HUES64 (cell line): ENCODE measurements around the gene PHACTR1.
"Not testable (repeated sequence)": the region's sequence is repeated elsewhere in the genome, so short reads cannot be mapped to it uniquely, and the experiment has no call there.

Experiments used
- H3K27ac ChIP-seq: 2 replicates; pipeline ENCODE4 v1.7.0; 2013; ENCODE audit warnings: low read depth, low read length, inconsistent platforms
- H3K27me3 ChIP-seq: 2 replicates; pipeline ENCODE4 v1.6.1; 2013; ENCODE audit warnings: mild to moderate bottlenecking, low read length; ENCODE audit not compliant: insufficient read depth
- H3K36me3 ChIP-seq: 2 replicates; pipeline ENCODE4 v1.6.1; 2013; ENCODE audit warnings: mild to moderate bottlenecking, low read length; ENCODE audit not compliant: insufficient read depth
- H3K4me1 ChIP-seq: 2 replicates; pipeline ENCODE4 v1.6.1; 2013; ENCODE audit warnings: mild to moderate bottlenecking, low read length, moderate library complexity; ENCODE audit not compliant: insufficient read depth
- H3K4me3 ChIP-seq: 2 replicates; pipeline ENCODE4 v1.5.1; 2013; ENCODE audit warnings: mild to moderate bottlenecking, low read length, moderate library complexity
- H3K9ac ChIP-seq: 2 replicates; pipeline ENCODE4 v1.6.1; 2013; ENCODE audit warnings: mild to moderate bottlenecking, low read depth, low read length
- H3K9me3 ChIP-seq: 2 replicates; pipeline ENCODE4 v1.6.1; 2013; ENCODE audit warnings: low read depth, low read length; ENCODE audit not compliant: insufficient read depth
- WGBS: fragments of 150-250, 120-280 bp; methylation state at CpG from one replicate; pipeline ENCODE4 v1.1.7; 2013; ENCODE audit warnings: missing lambda C conversion rate; 5-methylcytosine and 5-hydroxymethylcytosine counted together

The PHACTR1 gene

DNA sequence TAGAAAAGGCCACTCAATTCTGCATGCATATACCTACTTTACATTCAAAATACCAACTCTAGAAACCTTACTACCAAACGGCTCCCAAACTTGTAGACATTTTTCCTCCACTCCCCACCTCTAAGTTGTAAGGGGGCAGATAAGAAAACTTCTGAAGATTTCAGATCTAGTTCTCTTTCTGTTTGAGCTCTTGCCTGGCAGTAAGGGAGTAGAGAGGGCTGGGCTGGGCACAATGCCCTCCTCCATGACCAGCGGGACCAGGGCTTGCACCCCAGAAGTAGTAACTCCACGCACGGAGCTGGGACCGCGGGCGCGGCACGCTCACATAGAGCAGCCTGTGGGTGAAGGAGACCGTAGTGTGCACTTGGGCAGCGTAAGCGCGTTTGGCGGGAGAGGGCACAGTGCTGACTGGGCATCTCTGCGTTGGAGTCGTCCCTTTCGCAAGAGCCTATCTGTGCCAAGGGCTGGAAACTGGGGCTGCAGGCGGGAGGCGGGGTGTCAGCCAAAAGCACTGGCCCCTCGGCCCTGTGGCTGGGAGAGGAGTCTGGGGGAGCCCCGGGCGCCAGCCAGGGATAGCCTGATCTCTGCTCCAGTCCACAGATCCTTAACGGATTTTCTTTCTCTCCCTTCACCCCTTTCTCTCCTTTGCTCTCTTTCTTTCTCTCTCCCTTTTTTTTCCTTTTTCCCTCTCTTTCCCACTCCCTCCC is 32.4 kb downstream of the PHACTR1 start:
- under 1% methylated on average over 22 of the region's 23 CpGs for WGBS
- peaks cover 31% of the 10 kb centered on the region for H3K27me3 ChIP-seq
- peak overlapping the region; percentile 65 for H3K9ac ChIP-seq
- H3K36me3 ChIP-seq, result peaks cover 2% of the 10 kb centered on the region; the same call in 1 of the 2 replicates
- peaks cover 14% of the 10 kb centered on the region for H3K9me3 ChIP-seq
- H3K27ac ChIP-seq, result peak overlapping the region; percentile 61
- H3K4me3 ChIP-seq, result peak overlapping the region; percentile 90
- H3K4me1 ChIP-seq, result peaks cover 17% of the 10 kb centered on the region

DNA sequence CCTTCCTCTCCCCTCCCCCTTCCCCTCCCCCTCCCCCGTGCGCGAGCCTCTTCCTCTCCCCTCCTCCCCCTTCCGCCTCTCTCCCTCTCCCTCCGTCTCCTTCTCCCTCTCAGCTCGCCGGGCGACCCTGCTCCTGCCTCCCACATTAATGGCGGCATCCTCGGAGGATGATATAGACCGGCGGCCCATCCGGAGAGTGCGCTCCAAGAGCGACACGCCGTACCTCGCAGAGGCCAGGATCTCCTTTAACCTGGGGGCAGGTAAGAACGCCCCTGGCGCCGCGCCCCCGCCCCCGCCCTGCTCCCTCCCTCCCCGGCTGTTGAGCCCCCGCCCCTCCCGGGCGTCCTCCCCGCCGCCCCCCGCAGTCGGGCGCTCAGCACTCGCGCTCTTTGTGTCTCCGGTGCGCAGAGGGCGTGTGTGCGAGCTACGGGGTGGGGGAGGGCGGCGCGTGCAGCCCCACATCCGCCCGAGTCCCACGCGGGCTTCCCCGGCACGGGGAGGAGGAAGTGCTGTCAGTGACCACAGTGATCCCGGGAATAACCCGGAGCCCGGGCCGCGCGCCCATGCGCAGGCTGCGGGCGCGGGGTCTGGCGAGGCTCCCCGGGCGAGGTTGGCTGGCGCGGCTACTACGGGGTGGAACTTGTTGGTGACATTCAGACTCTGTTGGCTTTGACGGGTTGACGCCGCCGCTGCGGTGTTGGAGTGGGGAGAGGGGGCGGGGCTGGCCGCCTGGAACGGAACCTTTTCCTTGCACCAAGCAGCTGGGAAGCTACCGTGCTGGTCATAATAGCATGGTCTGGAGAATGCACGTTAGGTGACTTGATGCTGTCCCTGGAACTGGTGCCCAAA is 33.2 kb downstream of the PHACTR1 start:
- Histone ChIP-seq H3K4me3 (peak overlapping the region; percentile 90), H3K27ac (peak overlapping the region; percentile 43; the same call in 1 of the 2 replicates), H3K27me3 (peaks cover 31% of the 10 kb centered on the region), H3K4me1 (peaks cover 17% of the 10 kb centered on the region), H3K9me3 (peaks cover 8% of the 10 kb centered on the region), H3K9ac (peak overlapping the region; percentile 61; the same call in 1 of the 2 replicates), H3K36me3 (peaks cover 2% of the 10 kb centered on the region; the same call in 1 of the 2 replicates)
- under 1% methylated on average over 69 of the region's 75 CpGs for WGBS

DNA sequence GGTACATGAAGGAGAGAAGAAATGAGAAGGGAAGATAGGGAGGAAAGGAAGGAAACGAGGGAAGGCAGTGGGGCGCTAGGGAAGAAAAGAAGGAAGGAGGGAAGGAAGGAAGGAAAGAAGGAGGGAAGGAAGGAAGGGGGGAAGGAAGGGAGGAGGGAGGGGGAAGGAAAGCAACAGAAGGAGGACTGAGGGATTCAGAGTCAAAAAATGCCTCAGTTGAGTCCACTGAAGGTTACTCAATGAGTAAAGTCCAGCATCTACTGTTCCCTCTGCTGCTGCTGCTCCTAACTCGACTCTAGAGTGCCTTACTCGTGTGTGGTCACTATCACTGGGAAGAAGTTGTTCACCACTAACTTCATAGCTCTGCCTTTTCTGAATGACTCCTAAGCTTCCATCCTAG is 33.8 kb downstream of the PHACTR1 start:
- peak overlapping the region; percentile 90 for H3K4me3 ChIP-seq
- peaks cover 2% of the 10 kb centered on the region for H3K9me3 ChIP-seq
- no peaks in the 10 kb centered on the region for H3K36me3 ChIP-seq
- H3K27me3 ChIP-seq, result peaks cover 31% of the 10 kb centered on the region
- H3K4me1 ChIP-seq, result peaks cover 17% of the 10 kb centered on the region
- 23% methylated on average over 4 of the region's 4 CpGs for WGBS
- H3K27ac ChIP-seq, result no peak overlapping the region
- no peak overlapping the region for H3K9ac ChIP-seq

DNA sequence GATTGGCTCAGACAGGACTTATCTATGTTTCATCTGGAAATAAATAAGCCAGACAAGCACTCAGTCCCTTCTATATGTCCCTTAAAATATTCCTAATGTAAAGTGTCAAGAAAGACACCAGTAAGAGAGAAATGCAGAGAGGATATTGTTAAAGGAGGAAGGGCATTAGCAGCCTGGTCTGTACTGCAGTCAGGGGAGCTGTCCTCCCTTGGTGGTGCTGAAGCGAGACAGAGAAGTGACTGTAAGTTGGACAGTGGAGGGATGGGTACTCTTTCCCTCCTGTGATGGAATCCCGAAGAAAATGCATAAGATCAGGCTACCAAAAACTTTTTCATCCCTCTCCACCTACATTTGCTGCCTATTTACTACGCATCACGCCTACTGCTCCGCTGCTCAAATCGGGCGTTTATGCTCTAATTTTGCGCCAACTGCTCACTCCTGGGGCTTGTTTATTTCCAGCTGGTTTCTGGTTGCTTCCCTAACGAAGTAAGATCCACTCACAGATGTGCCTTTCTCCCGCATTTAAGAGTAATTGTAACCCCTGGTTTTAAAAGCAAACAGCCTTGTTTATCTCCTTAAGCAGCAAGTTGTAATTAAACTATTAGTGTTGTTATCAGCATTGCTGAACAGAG is 35.2 kb downstream of the PHACTR1 start:
- H3K27ac ChIP-seq, result no peak overlapping the region
- WGBS, result 65% methylated on average over 10 of the region's 10 CpGs
- no peaks in the 10 kb centered on the region for H3K36me3 ChIP-seq
- H3K4me1 ChIP-seq, result peaks cover 17% of the 10 kb centered on the region
- no peak overlapping the region for H3K9ac ChIP-seq
- no peak overlapping the region for H3K4me3 ChIP-seq
- peaks cover 28% of the 10 kb centered on the region for H3K27me3 ChIP-seq
- H3K9me3 ChIP-seq, result no peaks in the 10 kb centered on the region

GRCh38 chr6:12753036-12753435 is 36.5 kb downstream of the PHACTR1 start:
- Histone ChIP-seq H3K27ac (no peak overlapping the region), H3K27me3 (peaks cover 22% of the 10 kb centered on the region)
- 83% methylated on average over 1 of the region's 2 CpGs for WGBS

DNA sequence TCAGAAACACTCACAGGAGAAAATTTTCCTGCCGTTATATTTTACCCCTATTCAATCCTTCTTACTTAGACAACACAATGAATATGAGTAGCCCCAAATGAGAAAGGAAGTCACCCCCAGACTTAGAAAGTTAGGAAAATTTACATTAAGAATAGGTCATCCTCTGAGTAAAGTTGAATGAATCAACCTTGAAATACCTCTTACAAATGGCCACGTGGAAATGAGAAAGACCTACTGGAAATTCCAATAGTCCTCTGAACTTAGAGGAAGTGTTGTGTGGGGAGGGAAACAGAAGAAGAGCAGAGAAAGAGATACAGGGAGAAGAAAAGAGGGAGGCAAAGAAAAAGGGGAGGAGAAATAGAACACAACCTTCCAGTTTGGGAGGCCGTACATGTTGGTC is 43.7 kb downstream of the PHACTR1 start:
- Histone ChIP-seq H3K9ac (no peak overlapping the region), H3K27ac (no peak overlapping the region), H3K4me3 (no peak overlapping the region), H3K9me3 (no peaks in the 10 kb centered on the region), H3K4me1 (no peaks in the 10 kb centered on the region), H3K36me3 (no peaks in the 10 kb centered on the region), H3K27me3 (no peaks in the 10 kb centered on the region)
- WGBS, result 94% methylated on average over 3 of the region's 3 CpGs

More at GRCh38 chr6:12753036-12753435, 36.5 kb downstream of the PHACTR1 start:
- no peaks in the 10 kb centered on the region for H3K9me3 ChIP-seq
- H3K4me1 ChIP-seq, result peaks cover 8% of the 10 kb centered on the region
- no peak overlapping the region for H3K4me3 ChIP-seq
- no peaks in the 10 kb centered on the region for H3K36me3 ChIP-seq
- H3K9ac ChIP-seq, result no peak overlapping the region

DNA sequence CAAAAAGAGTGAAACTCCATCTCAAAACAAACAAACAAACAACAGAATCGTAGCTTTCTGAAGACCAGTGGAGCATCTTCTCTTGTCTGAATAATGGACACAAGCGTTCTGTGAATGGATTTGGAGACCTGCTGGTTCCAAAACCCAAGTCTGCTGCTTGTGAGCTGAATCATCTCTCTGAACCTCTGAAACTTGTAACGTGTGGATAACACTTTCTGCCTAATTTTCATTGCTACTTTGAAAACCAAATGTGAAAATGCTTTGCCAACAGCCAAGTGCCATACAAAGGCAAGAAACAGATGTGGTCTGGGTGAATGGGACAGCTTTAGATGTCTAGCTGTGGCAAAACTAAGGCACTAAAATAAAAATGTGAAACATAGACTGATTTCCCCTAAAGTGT is 44.3 kb downstream of the PHACTR1 start:
- H3K9ac ChIP-seq, result no peak overlapping the region
- no peaks in the 10 kb centered on the region for H3K27me3 ChIP-seq
- H3K9me3 ChIP-seq, result no peaks in the 10 kb centered on the region
- WGBS, result 84% methylated on average over 3 of the region's 3 CpGs
- H3K36me3 ChIP-seq, result no peaks in the 10 kb centered on the region
- H3K4me1 ChIP-seq, result no peaks in the 10 kb centered on the region
- H3K27ac ChIP-seq, result no peak overlapping the region
- H3K4me3 ChIP-seq, result no peak overlapping the region

GRCh38 chr6:12761376-12762115 is 45.0 kb downstream of the PHACTR1 start:
- 84% methylated on average over 9 of the region's 9 CpGs for WGBS
- no peaks in the 10 kb centered on the region for H3K27me3 ChIP-seq
- no peaks in the 10 kb centered on the region for H3K4me1 ChIP-seq
- no peaks in the 10 kb centered on the region for H3K9me3 ChIP-seq
- no peak overlapping the region for H3K4me3 ChIP-seq
- H3K36me3 ChIP-seq, result no peaks in the 10 kb centered on the region
- no peak overlapping the region for H3K27ac ChIP-seq
- H3K9ac ChIP-seq, result no peak overlapping the region

DNA sequence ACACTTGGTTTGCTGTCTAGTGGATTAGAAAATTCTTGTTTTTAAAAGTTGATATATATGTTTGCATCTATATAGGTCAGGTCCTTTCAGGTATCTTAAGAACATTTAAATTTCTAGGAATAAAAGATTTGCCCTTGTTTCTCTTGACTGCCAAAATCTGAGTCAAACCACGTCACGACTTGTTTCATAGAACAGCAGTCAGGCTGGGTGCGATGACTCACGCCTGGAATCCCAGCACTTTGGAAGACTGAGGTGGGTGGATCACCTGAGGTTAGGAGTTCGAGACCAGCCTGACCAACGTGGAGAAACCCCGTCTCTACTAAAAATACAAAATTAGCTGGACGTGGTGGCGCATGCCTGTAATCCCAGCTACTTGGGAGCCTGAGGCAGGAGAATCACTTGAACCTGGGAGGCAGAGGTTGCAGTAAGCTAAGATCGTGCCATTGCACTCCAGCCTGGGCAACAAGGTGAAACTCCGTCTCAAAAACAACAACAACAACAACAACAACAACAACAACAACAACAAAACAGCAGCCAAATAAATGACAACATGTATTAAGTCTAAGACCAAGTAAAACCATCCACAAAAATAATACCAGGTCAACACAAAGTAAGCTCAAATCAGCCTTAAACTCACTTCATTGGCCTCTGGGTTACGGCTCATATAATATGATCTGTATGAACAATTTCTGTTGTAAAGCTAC is 46.3 kb downstream of the PHACTR1 start:
- 92% methylated on average over 12 of the region's 12 CpGs for WGBS
- not testable (repeated sequence) for H3K4me3 ChIP-seq, H3K9ac ChIP-seq, H3K27ac ChIP-seq, H3K4me1 ChIP-seq, H3K27me3 ChIP-seq, H3K36me3 ChIP-seq, H3K9me3 ChIP-seq

- 90% methylated on average over 2 of the region's 3 CpGs for WGBS
- H3K36me3 ChIP-seq, result no peaks in the 10 kb centered on the region
- no peaks in the 10 kb centered on the region for H3K27me3 ChIP-seq
- no peak overlapping the region for H3K4me3 ChIP-seq
- H3K4me1 ChIP-seq, result no peaks in the 10 kb centered on the region
- H3K27ac ChIP-seq, result no peak overlapping the region
- H3K9me3 ChIP-seq, result no peaks in the 10 kb centered on the region
- H3K9ac ChIP-seq, result no peak overlapping the region
Observed at GRCh38 chr6:12766365-12766764, 49.8 kb downstream of the PHACTR1 start.
